OCI-LY1 (cell line): ENCODE results near the gene PRELID2.

Source experiments
- H2AFZ ChIP-seq: fragments of 200-600 bp; sonication (generic), shearing (Covaris generic); 2 replicates; pipeline ENCODE4 v1.6.0; 2014; ENCODE audit warnings: antibody characterized with exemption, mild to moderate bottlenecking, low read length
- H3F3A ChIP-seq: fragments of 200-600 bp; sonication (generic), shearing (Covaris generic); 2 replicates; pipeline ENCODE4 v1.6.0; 2014; ENCODE audit warnings: mild to moderate bottlenecking, antibody characterized with exemption, low read length, moderate library complexity; ENCODE audit not compliant: insufficient read depth
- H3K27ac ChIP-seq: fragments of 200-600 bp; sonication (generic); 2 replicates; pipeline ENCODE4 v1.5.1; 2014; ENCODE audit warnings: low read length, mixed run types, mild to moderate bottlenecking, low read depth; ENCODE audit not compliant: poor library complexity, severe bottlenecking
- H3K27me3 ChIP-seq: fragments of 200-600 bp; sonication (generic); 2 replicates; pipeline ENCODE4 v1.6.0; 2014; ENCODE audit warnings: antibody characterized with exemption, mild to moderate bottlenecking, low read length, moderate library complexity; ENCODE audit not compliant: insufficient read depth
- H3K36me3 ChIP-seq: fragments of 200-600 bp; sonication (generic); 2 replicates; pipeline ENCODE4 v1.6.1; 2014; ENCODE audit warnings: mild to moderate bottlenecking, antibody characterized with exemption, low read length, moderate library complexity, mixed read lengths; ENCODE audit not compliant: insufficient read depth
- H3K4me1 ChIP-seq: fragments of 200-600 bp; sonication (generic); 2 replicates; pipeline ENCODE4 v1.5.1; 2014; ENCODE audit warnings: mild to moderate bottlenecking, low read length, moderate library complexity; ENCODE audit not compliant: insufficient read depth, severe bottlenecking
- H3K4me2 ChIP-seq: fragments of 200-600 bp; sonication (generic), shearing (Covaris generic); 2 replicates; pipeline ENCODE4 v1.6.1; 2014; ENCODE audit warnings: low read length
- H3K4me3 ChIP-seq: fragments of 200-600 bp; sonication (generic); 2 replicates; pipeline ENCODE4 v1.5.1; 2014; ENCODE audit warnings: low read length, low read depth, mild to moderate bottlenecking, mixed read lengths; ENCODE audit not compliant: poor library complexity, severe bottlenecking
- H3K79me2 ChIP-seq: fragments of 200-600 bp; shearing (Covaris generic); 2 replicates; pipeline ENCODE4 v1.6.1; 2016; ENCODE audit warnings: mixed run types, low read length, mixed read lengths; ENCODE audit not compliant: insufficient read depth
- H3K9ac ChIP-seq: fragments of 200-600 bp; sonication (generic), shearing (Covaris generic); 2 replicates; pipeline ENCODE4 v1.6.1; 2014; ENCODE audit warnings: mild to moderate bottlenecking, low read length, mixed read lengths
- H3K9me2 ChIP-seq: fragments of 200-600 bp; sonication (generic), shearing (Covaris generic); 2 replicates; pipeline ENCODE4 v1.6.1; 2014; ENCODE audit warnings: low read depth, mild to moderate bottlenecking, low read length, mixed read lengths
- H3K9me3 ChIP-seq: fragments of 200-600 bp; shearing (Covaris generic); 2 replicates; pipeline ENCODE4 v1.6.1; 2014; ENCODE audit warnings: low read length, mixed read lengths
- H4K20me1 ChIP-seq: fragments of 200-600 bp; sonication (generic), shearing (Covaris generic); 2 replicates; pipeline ENCODE4 v1.6.0; 2016; ENCODE audit warnings: mild to moderate bottlenecking, low read length; ENCODE audit not compliant: insufficient read depth
- EZH2 ChIP-seq: fragments of 200-600 bp; sonication (generic), shearing (Covaris generic); IDR thresholded peaks from 2 replicates; pipeline ENCODE4 v1.8.0; 2017; ENCODE audit warnings: borderline replicate concordance, mixed run types, mild to moderate bottlenecking, antibody characterized with exemption, low read length, moderate library complexity, mixed read lengths
- TF ChIP-seq, protein P1 (sequence below): fragments of 200-600 bp; sonication (generic), shearing (Covaris generic); IDR thresholded peaks from 2 replicates; pipeline ENCODE4 v1.5.1; 2017; ENCODE audit warnings: mild to moderate bottlenecking, antibody characterized with exemption, low read length, moderate library complexity, mixed read lengths

The PRELID2 gene

DNA sequence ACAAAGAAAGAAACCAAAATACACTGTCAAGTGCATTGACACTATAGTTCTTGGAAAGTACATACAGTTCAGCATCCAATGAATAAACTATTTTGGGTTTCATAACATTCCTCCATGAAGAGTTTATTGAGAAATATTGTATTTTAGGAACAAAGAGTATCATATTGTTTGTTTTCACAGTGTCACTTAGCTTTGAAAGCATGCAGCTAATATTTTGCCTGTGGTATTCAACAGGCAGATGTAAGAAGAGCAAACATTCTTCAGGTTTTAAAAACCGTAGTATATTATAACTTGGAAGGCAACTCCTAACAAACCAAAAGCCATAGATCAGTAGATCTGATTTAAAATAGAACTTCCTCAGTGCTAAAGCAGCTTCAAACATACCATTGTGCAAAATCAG, 4.5 kb downstream of the PRELID2 start:
- TF ChIP-seq EZH2: no peak
- TF ChIP-seq, protein P1, sequence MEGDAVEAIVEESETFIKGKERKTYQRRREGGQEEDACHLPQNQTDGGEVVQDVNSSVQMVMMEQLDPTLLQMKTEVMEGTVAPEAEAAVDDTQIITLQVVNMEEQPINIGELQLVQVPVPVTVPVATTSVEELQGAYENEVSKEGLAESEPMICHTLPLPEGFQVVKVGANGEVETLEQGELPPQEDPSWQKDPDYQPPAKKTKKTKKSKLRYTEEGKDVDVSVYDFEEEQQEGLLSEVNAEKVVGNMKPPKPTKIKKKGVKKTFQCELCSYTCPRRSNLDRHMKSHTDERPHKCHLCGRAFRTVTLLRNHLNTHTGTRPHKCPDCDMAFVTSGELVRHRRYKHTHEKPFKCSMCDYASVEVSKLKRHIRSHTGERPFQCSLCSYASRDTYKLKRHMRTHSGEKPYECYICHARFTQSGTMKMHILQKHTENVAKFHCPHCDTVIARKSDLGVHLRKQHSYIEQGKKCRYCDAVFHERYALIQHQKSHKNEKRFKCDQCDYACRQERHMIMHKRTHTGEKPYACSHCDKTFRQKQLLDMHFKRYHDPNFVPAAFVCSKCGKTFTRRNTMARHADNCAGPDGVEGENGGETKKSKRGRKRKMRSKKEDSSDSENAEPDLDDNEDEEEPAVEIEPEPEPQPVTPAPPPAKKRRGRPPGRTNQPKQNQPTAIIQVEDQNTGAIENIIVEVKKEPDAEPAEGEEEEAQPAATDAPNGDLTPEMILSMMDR: no peak

DNA sequence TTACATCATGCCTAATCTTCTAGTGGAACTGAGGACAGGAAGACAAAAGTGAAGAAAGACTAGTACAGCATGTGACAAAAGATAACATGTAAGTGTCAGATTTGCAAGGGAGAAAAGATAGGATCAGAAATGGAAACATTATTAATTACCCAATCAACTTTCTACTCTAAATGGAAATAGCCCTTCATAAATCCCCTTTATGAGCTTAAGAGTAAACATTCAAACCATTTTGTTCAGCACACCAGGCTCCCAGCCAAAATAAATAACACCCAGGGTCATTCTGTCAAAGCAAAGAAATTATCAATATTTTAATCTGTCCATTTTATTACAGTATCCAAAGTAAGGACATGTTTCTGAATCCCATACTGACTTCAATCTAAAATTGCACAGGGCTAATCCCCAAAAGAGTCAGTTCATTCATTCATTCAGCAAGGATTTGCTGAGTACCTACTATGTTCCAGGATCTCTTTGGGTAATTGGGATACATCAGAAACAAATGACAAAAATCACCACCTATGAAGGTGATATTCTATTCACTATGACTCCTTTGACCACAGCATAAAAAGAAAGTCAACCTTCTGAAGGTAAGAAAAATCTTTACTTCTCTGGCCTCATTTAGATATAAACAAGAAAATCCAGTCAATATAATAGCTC, 5.3 kb downstream of the PRELID2 start:
- Histone ChIP-seq H3K9me2 (no peaks in the 10 kb centered on the region), H3K4me2 (no peak overlapping the region), H3K36me3 (no peaks in the 10 kb centered on the region), H3K4me1 (no peaks in the 10 kb centered on the region), H2AFZ (no peak overlapping the region), H3K9ac (no peak overlapping the region), H3K27ac (no peak overlapping the region), H3K27me3 (no peaks in the 10 kb centered on the region), H3K4me3 (no peak overlapping the region), H4K20me1 (no peaks in the 10 kb centered on the region), H3F3A (no peaks in the 10 kb centered on the region), H3K9me3 (no peaks in the 10 kb centered on the region), H3K79me2 (no peaks in the 10 kb centered on the region)
- no peak for TF ChIP-seq EZH2
- TF ChIP-seq, protein P1: no peak

More for the DNA sequence above, 4.5 kb downstream of the PRELID2 start:
- no peaks in the 10 kb centered on the region for H3F3A ChIP-seq
- no peak overlapping the region for H3K9ac ChIP-seq
- H2AFZ ChIP-seq: no peak overlapping the region
- no peak overlapping the region for H3K4me2 ChIP-seq
- no peaks in the 10 kb centered on the region for H3K36me3 ChIP-seq
- no peaks in the 10 kb centered on the region for H3K4me1 ChIP-seq
- no peaks in the 10 kb centered on the region for H3K79me2 ChIP-seq
- H3K9me2 ChIP-seq: no peaks in the 10 kb centered on the region
- H3K27me3 ChIP-seq: no peaks in the 10 kb centered on the region
- H3K9me3 ChIP-seq: no peaks in the 10 kb centered on the region
- no peak overlapping the region for H3K27ac ChIP-seq
- no peak overlapping the region for H3K4me3 ChIP-seq
- H4K20me1 ChIP-seq: no peaks in the 10 kb centered on the region

DNA sequence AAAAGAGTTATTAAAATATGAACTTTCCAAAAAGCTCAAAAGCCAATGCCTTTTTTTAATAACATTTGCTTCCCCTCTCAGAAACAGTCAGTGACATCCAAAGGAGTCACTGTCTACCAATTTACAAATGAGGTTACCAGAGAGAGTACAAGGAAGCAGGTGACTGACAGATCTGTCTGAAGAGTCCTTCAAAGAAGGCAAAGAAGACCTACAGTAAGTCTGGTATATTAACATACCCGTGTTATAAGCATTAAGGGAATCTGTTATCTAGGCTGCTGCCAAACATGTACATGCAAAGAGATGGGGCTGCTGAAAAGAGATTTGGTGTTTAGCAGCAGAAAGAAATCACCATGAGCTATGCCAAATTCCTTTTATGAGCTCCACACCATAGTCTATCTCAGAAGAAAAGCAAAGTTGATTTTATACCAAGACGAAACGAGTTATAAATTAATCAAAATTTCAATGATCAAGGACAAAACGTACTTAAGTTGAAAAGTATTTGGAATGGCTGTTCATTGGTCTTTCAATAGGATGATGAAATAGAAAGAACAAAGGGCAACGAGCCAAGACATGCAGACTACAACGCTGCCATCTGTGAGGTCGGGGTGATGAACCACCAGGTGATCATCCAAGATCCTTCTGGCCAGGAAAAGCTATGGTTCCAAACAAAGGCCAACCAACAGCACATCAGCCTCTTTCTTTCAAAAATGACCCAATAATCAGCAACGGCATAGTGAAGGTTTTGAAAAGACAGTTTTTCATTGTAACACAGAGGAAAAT, 8.1 kb downstream of the PRELID2 start:
- Histone ChIP-seq H3K4me3 (no peak overlapping the region), H3K4me1 (no peaks in the 10 kb centered on the region), H4K20me1 (no peaks in the 10 kb centered on the region), H3K36me3 (no peaks in the 10 kb centered on the region), H3K79me2 (no peaks in the 10 kb centered on the region), H3K27me3 (no peaks in the 10 kb centered on the region), H3K9me2 (no peaks in the 10 kb centered on the region), H3K9ac (no peak overlapping the region), H3F3A (no peaks in the 10 kb centered on the region), H2AFZ (no peak overlapping the region), H3K27ac (no peak overlapping the region), H3K4me2 (no peak overlapping the region), H3K9me3 (no peaks in the 10 kb centered on the region)
- no peak for TF ChIP-seq EZH2
- TF ChIP-seq, protein P1: no peak
